Lower leg skin (tissue), 4 donors: ENCODE results near the gene SPATA21. TPM values are rescaled to one million over a fixed set of nuclear protein-coding genes. Genes with fewer than 3 reads are reported as not detected.

Source experiments
- DNase-seq, 2 donors: peaks; one replicate each; pipeline ENCODE4 v3.0.0-alpha.2; 2019; ENCODE audit warnings: low spot score in 2 of 2
- H3K4me3 ChIP-seq: fragments of 200-600 bp; sonication (generic); 2 replicates; pipeline ENCODE4 v1.5.1; 2017; ENCODE audit warnings: mild to moderate bottlenecking, low read depth; ENCODE audit not compliant: poor library complexity, severe bottlenecking
- POLR2A ChIP-seq, 2 donors: fragments of 450-650 bp; IDR thresholded peaks; one replicate each; pipeline ENCODE4 v1.6.1; 2016 to 2017; ENCODE audit warnings: antibody characterized with exemption in 2 of 2, mild to moderate bottlenecking in 1 of 2, moderate library complexity in 1 of 2
- WGBS, 2 donors: methylation state at CpG; one replicate each; pipeline ENCODE4 v1.1.5; 2018; 5-methylcytosine and 5-hydroxymethylcytosine counted together
- intact Hi-C: fragments of 100-400 bp; cut with DNase I; formaldehyde crosslinking; loops from one replicate; pipeline ENCODE4 v1.15.0; 2023; ENCODE audit warnings: low total_unique reads
- total RNA-seq, 4 donors: library from RNA; depleted of rRNA; stranded (reverse); fragments of >200 nt; gene quantifications; one replicate each; pipeline ENCODE4 v1.1.0, GENCODE V29; 2016
- TF ChIP-seq, protein P1 (sequence below), 3 donors: fragments of 450-650 bp; IDR thresholded peaks; one replicate each; pipeline ENCODE4 v1.5.1; 2016; ENCODE audit warnings: antibody characterized with exemption in 3 of 3, mild to moderate bottlenecking in 3 of 3, moderate library complexity in 2 of 3

Gene SPATA21
- total RNA-seq, 4 donors from 2014 or later = not detected

DNA sequence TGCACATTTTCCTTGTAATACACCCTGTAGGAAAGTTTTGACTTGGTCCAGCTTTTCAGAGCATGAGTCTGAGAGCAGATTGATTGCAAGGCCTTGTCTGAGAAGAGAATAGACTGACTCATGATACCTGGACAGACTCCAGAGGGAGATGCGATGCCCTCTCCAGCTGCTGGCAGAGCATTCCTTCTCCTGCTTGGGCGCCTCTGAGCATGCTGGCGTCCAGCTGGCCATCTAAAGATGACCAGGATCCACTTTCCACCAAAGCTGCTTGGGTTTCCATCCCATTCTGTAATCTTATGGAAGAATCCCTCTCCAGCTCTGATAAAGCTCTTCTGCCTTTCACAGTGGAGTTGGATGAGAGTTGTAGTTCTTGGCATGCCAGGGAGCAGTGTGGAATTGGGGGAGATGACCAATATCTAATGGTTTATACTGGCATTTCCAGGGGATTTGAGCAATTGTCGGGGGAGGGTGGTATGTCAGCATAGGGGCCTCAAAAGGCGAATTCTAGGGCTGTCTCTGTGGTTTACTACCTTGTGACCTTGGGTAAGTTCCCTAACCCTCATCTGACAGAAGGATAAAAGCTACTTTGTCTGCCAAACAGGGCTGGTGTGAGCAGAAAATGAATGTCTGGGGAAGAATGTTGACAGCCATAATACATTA, 50.6 kb downstream of the SPATA21 start:
- no peak for DNase-seq
- no peak overlapping the region for H3K4me3 ChIP-seq
- 39 to 52% methylated on average over 5 of the region's 5 CpGs for WGBS, 2 donors
- TF ChIP-seq POLR2A (IDR thresholded peaks at IDR 0.05) = no peak
- intact Hi-C loops = no loop called here

DNA sequence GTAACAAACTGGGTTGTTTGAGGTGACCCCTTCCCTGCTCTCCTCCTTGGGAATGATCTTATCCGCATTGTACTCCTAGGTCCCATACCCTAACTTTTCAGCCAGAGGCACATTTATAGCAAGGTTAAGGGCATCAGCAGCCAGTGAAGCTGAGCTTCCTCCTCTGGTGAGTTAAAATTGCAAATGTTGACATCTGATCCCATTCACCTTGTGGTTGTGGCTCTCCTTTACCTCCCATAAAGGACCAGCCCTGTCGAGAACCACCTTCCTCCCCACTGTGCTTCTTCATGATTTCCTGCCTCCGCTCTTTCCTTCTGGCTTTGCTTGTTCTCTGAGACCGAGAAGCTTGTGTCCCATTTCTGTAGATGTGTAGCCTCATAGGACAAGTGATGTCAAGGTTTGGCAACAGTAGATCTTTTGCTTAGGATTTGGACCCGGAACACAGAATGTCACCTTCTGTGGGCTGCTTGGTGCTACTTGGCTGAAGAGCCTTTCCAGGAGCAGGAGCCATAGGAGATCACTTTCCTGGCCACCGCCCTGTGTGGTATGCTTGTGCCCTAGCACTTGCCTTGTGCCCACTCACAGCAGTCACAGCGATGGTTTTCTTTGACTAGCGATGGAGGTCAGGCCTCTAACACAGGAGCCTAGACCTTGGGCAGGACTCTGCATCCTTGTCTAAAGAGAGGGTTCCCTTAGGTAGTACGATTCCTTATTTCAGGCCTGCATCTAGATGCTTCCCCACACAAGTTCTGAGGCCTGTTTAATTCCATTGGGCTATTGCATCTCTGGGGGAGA, 51.4 kb downstream of the SPATA21 start:
- WGBS, 2 donors = 88 to 94% methylated on average over 9 of the region's 9 CpGs
- TF ChIP-seq, protein P1, sequence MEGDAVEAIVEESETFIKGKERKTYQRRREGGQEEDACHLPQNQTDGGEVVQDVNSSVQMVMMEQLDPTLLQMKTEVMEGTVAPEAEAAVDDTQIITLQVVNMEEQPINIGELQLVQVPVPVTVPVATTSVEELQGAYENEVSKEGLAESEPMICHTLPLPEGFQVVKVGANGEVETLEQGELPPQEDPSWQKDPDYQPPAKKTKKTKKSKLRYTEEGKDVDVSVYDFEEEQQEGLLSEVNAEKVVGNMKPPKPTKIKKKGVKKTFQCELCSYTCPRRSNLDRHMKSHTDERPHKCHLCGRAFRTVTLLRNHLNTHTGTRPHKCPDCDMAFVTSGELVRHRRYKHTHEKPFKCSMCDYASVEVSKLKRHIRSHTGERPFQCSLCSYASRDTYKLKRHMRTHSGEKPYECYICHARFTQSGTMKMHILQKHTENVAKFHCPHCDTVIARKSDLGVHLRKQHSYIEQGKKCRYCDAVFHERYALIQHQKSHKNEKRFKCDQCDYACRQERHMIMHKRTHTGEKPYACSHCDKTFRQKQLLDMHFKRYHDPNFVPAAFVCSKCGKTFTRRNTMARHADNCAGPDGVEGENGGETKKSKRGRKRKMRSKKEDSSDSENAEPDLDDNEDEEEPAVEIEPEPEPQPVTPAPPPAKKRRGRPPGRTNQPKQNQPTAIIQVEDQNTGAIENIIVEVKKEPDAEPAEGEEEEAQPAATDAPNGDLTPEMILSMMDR (IDR thresholded peaks at IDR 0.05) = no peak
- H3K4me3 ChIP-seq = no peak overlapping the region
- DNase-seq = no peak
- intact Hi-C loops = no loop called here

DNA sequence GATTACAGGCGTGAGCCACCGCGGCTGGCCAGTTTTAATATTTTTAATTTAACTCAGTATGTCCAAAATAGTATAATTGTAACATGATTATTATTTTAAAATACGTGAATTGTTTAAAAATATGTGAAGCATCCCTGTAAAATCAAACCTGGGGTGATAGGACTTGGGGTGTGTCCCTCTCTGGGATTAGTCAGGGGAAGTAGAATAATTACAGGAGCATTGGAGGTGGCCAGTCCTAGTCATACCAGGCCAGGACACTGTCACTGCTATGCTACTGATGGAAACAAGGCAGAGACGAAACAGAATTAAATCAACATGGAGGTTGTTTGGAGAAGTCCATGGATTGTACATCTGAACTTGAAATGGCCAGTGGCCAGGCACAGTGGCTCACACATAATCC, 53.3 kb downstream of the SPATA21 start:
- no peak for DNase-seq

DNA sequence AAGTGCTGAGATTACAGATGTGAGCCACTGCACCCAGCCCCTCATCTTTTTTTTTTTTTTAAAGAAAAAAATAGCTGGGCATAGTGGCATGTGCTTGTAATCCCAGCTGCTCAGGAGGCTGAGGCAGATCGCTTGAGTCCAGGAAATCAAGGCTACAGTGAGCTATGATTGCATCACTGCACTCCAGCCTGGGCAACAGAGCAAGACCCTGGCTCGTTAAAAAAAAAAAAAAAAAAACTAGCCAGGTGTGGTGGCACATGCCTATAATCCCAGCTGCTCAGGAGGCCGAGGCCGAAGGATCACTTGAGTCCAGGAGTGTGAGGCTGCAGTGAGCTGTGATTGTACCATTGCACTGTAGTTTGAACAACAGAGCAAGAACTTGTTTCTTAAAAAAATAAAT, 56.4 kb downstream of the SPATA21 start:
- intact Hi-C loops = no loop called here
- 89 to 90% methylated on average over 4 of the region's 4 CpGs for WGBS, 2 donors
- H3K4me3 ChIP-seq = no peak overlapping the region
- TF ChIP-seq POLR2A (IDR thresholded peaks at IDR 0.05) = no peak
- TF ChIP-seq, protein P1 (IDR thresholded peaks at IDR 0.05) = no peak
- DNase-seq = no peak

More for the DNA sequence above, 53.3 kb downstream of the SPATA21 start:
- TF ChIP-seq, protein P1 (IDR thresholded peaks at IDR 0.05) = no peak
- TF ChIP-seq POLR2A (IDR thresholded peaks at IDR 0.05) = no peak
- WGBS, 2 donors = 94% methylated on average over 5 of the region's 5 CpGs
- no peak overlapping the region for H3K4me3 ChIP-seq
- intact Hi-C loops = no loop called here

DNA sequence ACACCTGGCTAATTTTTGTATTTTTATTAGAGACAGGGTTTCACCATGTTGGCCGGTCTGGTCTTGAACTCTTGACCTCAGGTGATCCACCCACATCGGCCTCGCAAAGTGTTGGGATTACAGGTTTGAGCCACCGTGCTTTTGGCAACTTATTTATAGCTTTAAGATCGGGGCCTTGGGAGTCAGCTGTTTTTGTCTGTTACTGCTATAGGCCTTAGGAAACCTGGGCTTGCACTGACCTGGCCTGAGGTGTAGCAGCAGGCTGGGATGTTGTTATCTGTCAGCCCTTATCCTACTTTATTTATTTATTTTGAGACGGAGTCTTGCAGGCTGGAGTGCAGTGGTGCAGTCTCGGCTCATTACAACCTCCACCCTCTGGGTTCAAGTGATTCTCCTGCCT, 58.8 kb downstream of the SPATA21 start:
- no peak overlapping the region for H3K4me3 ChIP-seq
- DNase-seq = no peak
- intact Hi-C loops = no loop called here
- no peak for TF ChIP-seq POLR2A (IDR thresholded peaks at IDR 0.05)
- TF ChIP-seq, protein P1 (IDR thresholded peaks at IDR 0.05) = no peak
- 82 to 90% methylated on average over 7 of the region's 7 CpGs for WGBS, 2 donors

DNA sequence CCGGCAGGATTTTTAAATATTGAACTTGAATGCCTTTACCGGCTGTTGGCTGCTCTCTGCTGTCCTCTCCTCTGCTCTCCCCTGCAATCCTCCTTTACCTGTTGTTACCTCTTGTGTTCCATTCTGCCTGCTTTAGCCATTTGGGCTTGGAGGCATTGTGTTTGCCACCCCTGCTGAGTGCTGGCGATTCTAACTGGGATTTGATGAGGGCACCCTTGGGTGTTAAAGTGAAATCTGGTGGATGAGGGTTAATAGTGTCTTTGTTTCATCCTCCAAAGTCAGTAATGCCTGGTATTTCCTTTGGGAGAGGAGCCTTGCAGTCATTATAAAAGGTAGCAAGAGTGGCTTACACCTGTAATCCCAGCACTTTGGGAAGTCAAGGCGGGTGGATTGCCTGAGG, 60.3 kb downstream of the SPATA21 start:
- DNase-seq = no peak
- intact Hi-C loops = no loop called here
- H3K4me3 ChIP-seq = no peak overlapping the region
- TF ChIP-seq POLR2A (IDR thresholded peaks at IDR 0.05) = no peak
- TF ChIP-seq, protein P1 (IDR thresholded peaks at IDR 0.05) = no peak
- 76 to 79% methylated on average over 4 of the region's 4 CpGs for WGBS, 2 donors
